AG04450 (cell line): ENCODE data around the gene CAPN5. TPM values are rescaled to one million over a fixed set of nuclear protein-coding genes. Genes with fewer than 3 reads are reported as not detected.

Experiments used
- CTCF ChIA-PET: fragments of 300-600, 350-600 bp; formaldehyde crosslinking; extraction: SDS; loops from one replicate; lab custom pipeline; 2022; ENCODE audit warnings: antibody characterized with exemption, inconsistent platforms; lab: Charles Lee
- POLR2A ChIA-PET: fragments of 350-600 bp; formaldehyde crosslinking; extraction: SDS; loops from one replicate; lab custom pipeline; 2021; ENCODE audit warnings: antibody characterized with exemption, inconsistent platforms; lab: Yijun Ruan, JAX
- DNase-seq: peaks from one replicate; pipeline ENCODE4 v3.0.0-alpha.2; 2011; ENCODE audit warnings: low read depth, low spot score
- H3K27ac ChIP-seq: one replicate; pipeline ENCODE4 v1.5.1; 2012; ENCODE audit warnings: low read depth, low read length, control low read depth
- H3K27me3 ChIP-seq: one replicate; pipeline ENCODE4 v1.6.0; 2012; ENCODE audit warnings: low read length; ENCODE audit not compliant: control insufficient read depth, insufficient read depth
- H3K4me3 ChIP-seq: 2 replicates; pipeline ENCODE4 v1.5.1; 2011; ENCODE audit warnings: mild to moderate bottlenecking, low read depth, low read length, control low read depth
- H3K9me3 ChIP-seq: 2 replicates; pipeline ENCODE4 v1.5.1; 2012; ENCODE audit warnings: low read length; ENCODE audit not compliant: control insufficient read depth, insufficient read depth
- polyA plus RNA-seq: library from polyadenylated mRNA; depleted of rRNA; stranded (reverse); fragments of >200 nt; gene quantifications from 2 replicates; pipeline ENCODE4 v1.2.3, GENCODE V29; 2011
- TF ChIP-seq, protein P1 (sequence below): IDR thresholded peaks from 2 replicates; pipeline ENCODE4 v1.5.1; 2011; ENCODE audit warnings: low read depth, low read length, control low read depth, inconsistent platforms

The CAPN5 gene
- polyA plus RNA-seq, 1 experiment = 18.6 TPM

DNA sequence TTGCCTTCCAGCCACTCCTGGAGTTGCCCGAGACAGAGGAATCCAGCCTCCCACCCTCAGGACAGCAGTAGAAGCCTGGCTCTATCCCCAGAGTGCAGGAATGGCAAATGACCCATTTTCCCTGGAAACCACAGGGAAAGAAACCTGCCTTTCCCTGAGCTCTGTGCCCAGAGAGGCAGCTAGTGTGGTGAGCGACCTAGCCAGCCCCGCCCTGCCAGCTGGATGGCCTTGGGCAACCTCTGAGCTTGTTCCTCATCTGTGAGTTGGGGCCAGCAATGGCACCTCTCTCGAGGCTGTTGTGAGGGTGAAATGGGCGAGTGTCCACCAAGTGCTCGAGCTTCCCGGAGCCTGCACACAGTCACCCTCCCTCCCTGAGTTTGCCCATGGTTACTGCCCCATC, 39.5 kb downstream of the CAPN5 start:
- Histone ChIP-seq H3K4me3 (no peak overlapping the region), H3K9me3 (no peaks in the 10 kb centered on the region; the same call in 1 of the 2 replicates), H3K27me3 (no peaks in the 10 kb centered on the region), H3K27ac (no peak overlapping the region)
- TF ChIP-seq, protein P1, sequence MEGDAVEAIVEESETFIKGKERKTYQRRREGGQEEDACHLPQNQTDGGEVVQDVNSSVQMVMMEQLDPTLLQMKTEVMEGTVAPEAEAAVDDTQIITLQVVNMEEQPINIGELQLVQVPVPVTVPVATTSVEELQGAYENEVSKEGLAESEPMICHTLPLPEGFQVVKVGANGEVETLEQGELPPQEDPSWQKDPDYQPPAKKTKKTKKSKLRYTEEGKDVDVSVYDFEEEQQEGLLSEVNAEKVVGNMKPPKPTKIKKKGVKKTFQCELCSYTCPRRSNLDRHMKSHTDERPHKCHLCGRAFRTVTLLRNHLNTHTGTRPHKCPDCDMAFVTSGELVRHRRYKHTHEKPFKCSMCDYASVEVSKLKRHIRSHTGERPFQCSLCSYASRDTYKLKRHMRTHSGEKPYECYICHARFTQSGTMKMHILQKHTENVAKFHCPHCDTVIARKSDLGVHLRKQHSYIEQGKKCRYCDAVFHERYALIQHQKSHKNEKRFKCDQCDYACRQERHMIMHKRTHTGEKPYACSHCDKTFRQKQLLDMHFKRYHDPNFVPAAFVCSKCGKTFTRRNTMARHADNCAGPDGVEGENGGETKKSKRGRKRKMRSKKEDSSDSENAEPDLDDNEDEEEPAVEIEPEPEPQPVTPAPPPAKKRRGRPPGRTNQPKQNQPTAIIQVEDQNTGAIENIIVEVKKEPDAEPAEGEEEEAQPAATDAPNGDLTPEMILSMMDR = no peak
- CTCF ChIA-PET = interaction anchor here (1.0 to 3.4 kb wide), 4 partner anchors 15 to 59 kb away, joined by 3 to 23 read pairs (median 10); partner anchors contain the start of gene MYO7A
- POLR2A ChIA-PET = no interaction called here
- DNase-seq = no peak

DNA sequence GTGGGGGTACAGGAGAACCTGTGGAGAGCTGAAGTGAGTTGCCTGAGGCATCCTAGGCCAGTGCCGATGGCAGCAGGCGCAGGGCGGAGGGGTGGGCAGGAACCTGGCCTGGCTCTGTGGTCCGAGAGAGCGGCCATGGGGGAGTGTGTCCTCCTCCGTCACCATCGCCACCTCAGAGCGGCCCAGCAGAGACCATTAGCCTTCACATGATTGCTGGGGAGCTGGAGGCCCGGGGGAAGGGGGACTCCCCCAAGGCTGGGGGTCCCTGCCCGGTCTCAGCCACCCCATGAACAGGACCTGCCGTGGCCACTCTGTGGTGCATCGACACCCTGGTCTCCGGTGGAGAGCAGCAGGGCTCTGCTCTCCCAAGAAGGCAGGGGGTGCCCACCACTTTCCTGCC, 40.0 kb downstream of the CAPN5 start:
- H3K27ac ChIP-seq = no peak overlapping the region
- TF ChIP-seq, protein P1 = no peak
- CTCF ChIA-PET = interaction anchor here (1.0 to 3.4 kb wide), 5 partner anchors 16 to 61 kb away, joined by 3 to 23 read pairs (median 7); partner anchors contain the start of gene MYO7A

DNA sequence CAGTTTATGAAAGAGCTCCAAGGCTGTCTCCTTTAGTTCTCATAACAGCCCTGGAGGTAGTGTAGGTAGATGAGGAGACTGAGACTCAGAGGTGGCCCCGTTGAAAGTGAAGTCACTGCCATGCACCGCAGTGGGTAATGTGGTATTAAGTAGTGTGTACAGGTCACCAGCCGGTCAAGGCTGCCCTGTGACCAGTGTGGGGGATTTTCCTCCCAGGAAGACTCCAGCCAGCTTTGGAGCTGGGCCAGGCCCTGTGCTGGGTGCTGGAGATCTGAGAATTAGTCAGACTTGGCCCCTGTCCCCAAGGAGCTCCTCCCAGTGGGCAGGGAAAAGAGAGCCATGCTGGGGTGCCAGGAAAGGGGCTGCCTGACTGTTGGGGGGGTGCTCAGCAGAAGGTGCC, 41.2 kb downstream of the CAPN5 start:
- Histone ChIP-seq H3K4me3 (no peak overlapping the region), H3K27me3 (no peaks in the 10 kb centered on the region), H3K27ac (peak overlapping the region; percentile 25), H3K9me3 (no peaks in the 10 kb centered on the region; the same call in 1 of the 2 replicates)
- TF ChIP-seq, protein P1 = no peak
- ChIA-PET POLR2A (interaction anchor here (0.6 kb wide), 1 partner anchor 352 kb away, joined by 4 read pairs; no protein-coding TSS in a partner anchor), CTCF (interaction anchor here (0.7 to 3.4 kb wide), 5 partner anchors 17 to 62 kb away, joined by 4 to 23 read pairs (median 7); partner anchors contain the start of gene MYO7A)
- peak; percentile 52 for DNase-seq

More for the DNA sequence above, 40.0 kb downstream of the CAPN5 start:
- Histone ChIP-seq H3K27me3 (no peaks in the 10 kb centered on the region), H3K4me3 (no peak overlapping the region), H3K9me3 (no peaks in the 10 kb centered on the region; the same call in 1 of the 2 replicates)
- no peak for DNase-seq
- POLR2A ChIA-PET = interaction anchor here (0.5 kb wide), 1 partner anchor 63 kb away, joined by 3 read pairs; no protein-coding TSS in a partner anchor

DNA sequence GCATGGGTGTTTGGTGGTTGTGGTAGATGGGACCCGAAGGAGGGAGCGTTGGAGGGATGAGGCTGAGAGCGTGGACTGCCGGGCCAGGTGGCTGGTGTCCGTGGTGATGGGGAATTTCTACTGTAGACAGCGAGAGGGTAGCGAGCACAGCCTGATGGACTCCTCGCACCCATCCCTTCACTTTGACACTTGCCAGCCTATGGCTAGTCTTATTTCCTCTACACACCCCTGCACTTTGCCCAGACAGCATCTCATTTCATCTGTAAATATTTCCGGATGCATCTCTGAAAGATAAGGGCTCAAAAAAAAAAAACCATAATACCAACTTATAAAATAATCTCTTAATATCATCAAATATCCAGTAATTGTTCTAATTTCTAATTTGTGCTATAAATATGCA, 41.7 kb downstream of the CAPN5 start:
- Histone ChIP-seq H3K4me3 (no peak overlapping the region), H3K27me3 (no peaks in the 10 kb centered on the region), H3K9me3 (no peaks in the 10 kb centered on the region; the same call in 1 of the 2 replicates), H3K27ac (peak overlapping the region; percentile 2)
- POLR2A ChIA-PET = no interaction called here
- no peak for DNase-seq
- CTCF ChIA-PET = interaction anchor here (2.7 to 3.4 kb wide), 3 partner anchors 17 to 61 kb away, joined by 7 to 23 read pairs (median 12); partner anchors contain the start of gene MYO7A
- TF ChIP-seq, protein P1 = no peak
